ENCODE results near the gene DDX19B.
A peak's percentile ranks its signal among the peaks of the same experiment; 100 is the strongest.
"Not testable (repeated sequence)": the region's sequence is repeated elsewhere in the genome, so short reads cannot be mapped to it uniquely, and the experiment has no call there.

Gene DDX19B

GRCh38 chr16:70364399-70364798 is 65.4 kb downstream of the DDX19B start:
- no peak for DNase-seq

GRCh38 chr16:70370145-70370544 is 71.2 kb downstream of the DDX19B start:
- not testable (repeated sequence) for DNase-seq

GRCh38 chr16:70370924-70371323 is 71.9 kb downstream of the DDX19B start:
- DNase-seq: no peak

DNA sequence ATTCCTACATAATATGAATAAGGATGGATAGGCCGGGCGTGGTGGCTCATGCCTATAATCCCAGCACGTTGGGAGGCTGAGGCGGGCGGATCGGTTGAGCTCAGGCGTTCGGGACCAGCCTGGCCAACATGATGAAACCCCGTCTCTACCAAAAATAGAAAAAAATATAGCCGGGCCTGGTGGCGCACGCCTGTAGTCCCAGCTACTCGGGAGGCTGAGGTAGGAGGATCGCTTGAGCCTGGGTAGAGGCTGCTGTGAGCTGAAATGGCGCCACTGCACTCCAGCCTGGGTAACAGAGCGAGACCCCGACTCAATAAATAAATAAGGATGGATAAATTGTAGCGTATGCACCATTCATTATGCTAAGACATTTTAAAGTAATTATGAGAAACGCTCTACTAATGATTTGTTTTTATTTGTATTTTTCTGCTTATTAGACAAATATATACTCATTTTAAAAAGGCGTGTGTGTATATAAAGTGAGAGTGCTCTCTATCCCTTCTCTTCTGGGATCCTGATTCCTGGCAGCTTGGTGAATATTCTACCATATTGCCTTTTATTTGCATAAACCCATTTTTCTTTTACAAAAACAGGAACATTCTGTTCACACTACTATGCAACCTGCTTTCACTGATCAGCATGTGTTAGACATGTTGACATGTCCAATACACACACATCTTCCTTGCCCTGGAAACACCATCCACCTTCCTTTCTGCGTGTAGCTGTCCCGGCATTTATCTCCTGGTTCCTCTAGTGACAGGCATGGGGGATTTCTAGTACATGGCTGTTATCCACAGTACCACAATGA is 74.1 kb downstream of the DDX19B start:
- no peak for DNase-seq

GRCh38 chr16:70374213-70374612 is 75.2 kb downstream of the DDX19B start:
- no peak for DNase-seq

DNA sequence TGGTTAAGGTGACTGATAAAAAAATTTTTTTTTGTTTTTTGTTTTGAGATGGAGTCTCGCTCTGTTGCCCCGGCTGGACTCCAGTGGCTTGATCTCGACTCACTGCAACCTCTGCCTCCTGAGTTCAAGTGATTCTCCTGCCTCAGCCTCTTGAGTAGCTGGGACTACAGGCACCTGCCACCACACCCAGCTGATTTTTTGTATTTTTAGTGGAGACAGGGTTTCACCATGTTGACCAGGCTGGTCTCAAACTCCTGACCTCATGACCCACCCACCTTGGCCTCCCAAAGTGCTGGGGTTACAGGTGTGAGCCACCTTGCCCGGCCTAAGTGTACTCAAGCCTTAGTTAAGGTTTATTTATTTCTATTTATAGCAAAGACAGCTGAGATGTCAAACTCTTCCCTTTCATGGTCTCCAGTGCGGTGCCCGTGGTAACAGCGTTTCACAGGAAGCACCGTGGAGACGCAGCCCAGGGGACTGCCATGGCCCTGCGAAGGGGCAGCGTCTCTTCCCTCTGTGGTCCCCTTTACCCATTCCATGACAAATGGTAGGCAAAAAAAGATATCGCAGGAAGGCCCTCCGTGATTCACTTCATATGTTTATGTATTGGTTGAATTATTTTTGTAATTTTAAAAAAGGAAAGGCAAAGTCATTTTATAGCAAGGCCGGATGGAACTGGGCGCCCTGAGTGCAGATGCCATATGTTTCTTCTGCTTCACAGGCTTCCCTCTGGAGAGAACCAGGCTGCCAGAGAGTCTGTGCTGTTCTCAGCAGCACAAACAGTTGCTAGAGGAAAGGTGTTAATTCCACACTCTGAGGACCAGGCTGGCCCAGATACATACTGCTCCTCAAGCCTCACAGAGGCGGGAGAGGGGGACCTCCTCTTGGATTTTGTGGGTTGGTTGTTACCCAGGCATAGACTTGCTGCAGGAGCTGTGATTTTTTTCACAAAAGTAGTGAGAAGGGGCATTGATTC is 76.9 kb downstream of the DDX19B start:
- no peak for DNase-seq

GRCh38 chr16:70377782-70378181 is 78.8 kb downstream of the DDX19B start:
- no peak for DNase-seq

DNA sequence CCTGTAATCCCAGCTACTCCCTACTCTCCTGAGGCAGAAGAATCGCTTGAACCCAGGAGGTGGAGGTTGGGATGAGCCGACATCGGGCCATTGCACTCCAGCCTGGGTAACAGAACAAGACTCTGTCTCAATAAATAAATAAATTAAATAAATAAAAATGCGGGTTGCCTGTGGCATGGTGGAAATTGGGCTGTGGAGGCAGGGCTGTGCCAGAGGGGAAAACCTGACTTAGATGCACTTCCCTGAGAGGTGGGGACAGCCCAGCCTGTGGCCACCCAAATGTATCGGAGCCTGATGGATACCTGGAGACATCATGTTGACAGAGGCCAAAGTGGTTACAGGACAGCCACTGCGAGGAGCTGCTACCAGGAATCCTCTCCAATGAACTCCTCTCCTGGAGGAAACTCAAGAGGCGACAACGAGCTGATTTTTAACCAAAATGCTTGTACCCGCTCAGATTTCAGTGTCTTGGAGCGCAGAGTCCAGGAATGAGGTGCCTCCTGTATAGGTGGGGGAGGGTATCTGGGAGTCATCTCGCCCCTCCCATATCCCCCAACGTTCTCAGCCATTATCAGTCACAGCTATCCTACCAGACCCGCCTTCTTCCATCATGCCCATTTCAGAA is 80.0 kb downstream of the DDX19B start:
- no peak for DNase-seq

GRCh38 chr16:70380248-70380918 is 81.4 kb downstream of the DDX19B start:
- DNase-seq: no peak

GRCh38 chr16:70380919-70381603 is 82.1 kb downstream of the DDX19B start:
- DNase-seq: peak; percentile 85

- no peak for DNase-seq
These were observed 82.8 kb downstream of the DDX19B start for GRCh38 chr16:70381604-70382342.

DNA sequence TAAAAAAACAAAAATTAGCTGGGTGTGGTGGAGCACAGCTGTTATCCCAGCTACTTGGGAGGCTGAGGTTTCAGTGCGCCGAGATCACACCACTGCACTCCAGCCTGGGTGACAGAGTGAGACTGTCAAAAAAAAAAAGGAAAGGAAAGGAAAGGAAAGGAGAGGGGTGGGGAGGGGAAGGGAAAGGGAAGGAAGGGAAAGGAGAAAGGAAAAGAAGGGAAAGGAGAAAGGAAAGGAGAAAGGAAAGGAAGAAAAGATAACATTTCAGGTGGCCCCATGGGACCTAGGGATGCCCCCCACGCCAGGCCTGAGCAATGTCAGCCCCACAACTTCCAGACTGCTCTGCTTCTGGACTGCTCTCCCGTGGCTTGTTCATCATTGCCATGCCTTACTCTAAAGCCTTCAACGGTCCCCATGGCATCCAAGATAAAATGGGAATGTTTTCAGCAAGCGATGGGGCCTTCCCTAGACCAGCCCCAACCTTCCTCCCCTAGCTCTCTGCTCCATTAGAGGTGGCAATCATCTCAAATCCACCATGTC is 84.5 kb downstream of the DDX19B start:
- no peak for DNase-seq
